Suprapubic skin (tissue), 3 donors: Measurements from ENCODE around the gene TIGAR.

Experiments used
- CTCF ChIP-seq, 2 donors: fragments of 200-600 bp in 1 of 2; fragments of 450-650 bp in 1 of 2; sonication (generic) in 1 of 2; IDR thresholded peaks; one replicate each; pipeline ENCODE4 v1.5.1; 2016 to 2019; ENCODE audit warnings: antibody characterized with exemption in 2 of 2, mild to moderate bottlenecking in 1 of 2, moderate library complexity in 1 of 2
- POLR2A ChIP-seq, 2 donors: fragments of 450-650 bp; IDR thresholded peaks; one replicate each; pipeline ENCODE4 v1.6.1; 2017; ENCODE audit warnings: antibody characterized with exemption in 2 of 2, mild to moderate bottlenecking in 2 of 2, moderate library complexity in 2 of 2

GRCh38 chr12:4273273-4273651, 47.8 kb upstream of the TIGAR start:
- no peak for TF ChIP-seq CTCF (IDR thresholded peaks at IDR 0.05)
- no peak for TF ChIP-seq POLR2A (IDR thresholded peaks at IDR 0.05)
